Epithelial cell of esophagus (primary cell): ENCODE results near the gene FAM111A.
A peak's percentile ranks its signal among the peaks of the same experiment; 100 is the strongest.
"Not testable (repeated sequence)": the region's sequence is repeated elsewhere in the genome, so short reads cannot be mapped to it uniquely, and the experiment has no call there.

ENCODE experiments used
- DNase-seq: peaks from one replicate; pipeline ENCODE4 v3.0.0; 2010; ENCODE audit warnings: low read depth
- H3K4me3 ChIP-seq: 2 replicates; pipeline ENCODE4 v1.5.1; 2011; ENCODE audit warnings: mild to moderate bottlenecking, low read length, control low read depth
- TF ChIP-seq, protein P1 (sequence below): IDR thresholded peaks from 2 replicates; pipeline ENCODE4 v1.5.1; 2011; ENCODE audit warnings: low read depth, mild to moderate bottlenecking, low read length, control low read depth, inconsistent platforms; ENCODE audit not compliant: insufficient read depth; ENCODE audit errors: missing control alignments

The FAM111A gene, protein sequence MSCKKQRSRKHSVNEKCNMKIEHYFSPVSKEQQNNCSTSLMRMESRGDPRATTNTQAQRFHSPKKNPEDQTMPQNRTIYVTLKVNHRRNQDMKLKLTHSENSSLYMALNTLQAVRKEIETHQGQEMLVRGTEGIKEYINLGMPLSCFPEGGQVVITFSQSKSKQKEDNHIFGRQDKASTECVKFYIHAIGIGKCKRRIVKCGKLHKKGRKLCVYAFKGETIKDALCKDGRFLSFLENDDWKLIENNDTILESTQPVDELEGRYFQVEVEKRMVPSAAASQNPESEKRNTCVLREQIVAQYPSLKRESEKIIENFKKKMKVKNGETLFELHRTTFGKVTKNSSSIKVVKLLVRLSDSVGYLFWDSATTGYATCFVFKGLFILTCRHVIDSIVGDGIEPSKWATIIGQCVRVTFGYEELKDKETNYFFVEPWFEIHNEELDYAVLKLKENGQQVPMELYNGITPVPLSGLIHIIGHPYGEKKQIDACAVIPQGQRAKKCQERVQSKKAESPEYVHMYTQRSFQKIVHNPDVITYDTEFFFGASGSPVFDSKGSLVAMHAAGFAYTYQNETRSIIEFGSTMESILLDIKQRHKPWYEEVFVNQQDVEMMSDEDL

GRCh38 chr11:59142530-59143507, at the start of gene FAM111A:
Gene FAM111A, plus strand, starts transcription at chr11:59142856. Its CDS starts 6,017 bp downstream, at chr11:59148873.
- TF ChIP-seq, protein P1, sequence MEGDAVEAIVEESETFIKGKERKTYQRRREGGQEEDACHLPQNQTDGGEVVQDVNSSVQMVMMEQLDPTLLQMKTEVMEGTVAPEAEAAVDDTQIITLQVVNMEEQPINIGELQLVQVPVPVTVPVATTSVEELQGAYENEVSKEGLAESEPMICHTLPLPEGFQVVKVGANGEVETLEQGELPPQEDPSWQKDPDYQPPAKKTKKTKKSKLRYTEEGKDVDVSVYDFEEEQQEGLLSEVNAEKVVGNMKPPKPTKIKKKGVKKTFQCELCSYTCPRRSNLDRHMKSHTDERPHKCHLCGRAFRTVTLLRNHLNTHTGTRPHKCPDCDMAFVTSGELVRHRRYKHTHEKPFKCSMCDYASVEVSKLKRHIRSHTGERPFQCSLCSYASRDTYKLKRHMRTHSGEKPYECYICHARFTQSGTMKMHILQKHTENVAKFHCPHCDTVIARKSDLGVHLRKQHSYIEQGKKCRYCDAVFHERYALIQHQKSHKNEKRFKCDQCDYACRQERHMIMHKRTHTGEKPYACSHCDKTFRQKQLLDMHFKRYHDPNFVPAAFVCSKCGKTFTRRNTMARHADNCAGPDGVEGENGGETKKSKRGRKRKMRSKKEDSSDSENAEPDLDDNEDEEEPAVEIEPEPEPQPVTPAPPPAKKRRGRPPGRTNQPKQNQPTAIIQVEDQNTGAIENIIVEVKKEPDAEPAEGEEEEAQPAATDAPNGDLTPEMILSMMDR = peak; percentile 14
- peak; percentile 97 for DNase-seq
- H3K4me3 ChIP-seq = peak within 1 kb of the TSS; percentile 75

DNA sequence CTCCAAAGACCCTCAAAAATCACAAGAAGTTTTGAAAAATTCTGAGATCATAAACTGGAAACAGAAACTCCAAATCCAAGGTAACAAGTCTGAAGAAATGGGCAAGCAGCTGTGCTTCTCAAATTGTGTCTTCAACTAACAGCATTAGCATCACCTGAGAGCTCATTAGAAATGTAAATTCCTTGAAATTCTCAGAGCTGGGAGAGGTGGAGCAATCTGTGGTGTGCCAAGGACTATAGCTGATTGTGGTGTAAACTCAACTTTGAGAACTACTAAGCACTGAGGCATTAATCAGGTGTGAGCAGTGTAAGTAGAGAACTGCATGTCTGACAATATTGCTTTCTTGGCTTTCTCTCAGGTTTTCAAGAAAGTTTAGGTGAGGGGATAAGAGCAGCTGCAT, 49.1 kb upstream of the FAM111A start:
- not testable (repeated sequence) for DNase-seq, H3K4me3 ChIP-seq

DNA sequence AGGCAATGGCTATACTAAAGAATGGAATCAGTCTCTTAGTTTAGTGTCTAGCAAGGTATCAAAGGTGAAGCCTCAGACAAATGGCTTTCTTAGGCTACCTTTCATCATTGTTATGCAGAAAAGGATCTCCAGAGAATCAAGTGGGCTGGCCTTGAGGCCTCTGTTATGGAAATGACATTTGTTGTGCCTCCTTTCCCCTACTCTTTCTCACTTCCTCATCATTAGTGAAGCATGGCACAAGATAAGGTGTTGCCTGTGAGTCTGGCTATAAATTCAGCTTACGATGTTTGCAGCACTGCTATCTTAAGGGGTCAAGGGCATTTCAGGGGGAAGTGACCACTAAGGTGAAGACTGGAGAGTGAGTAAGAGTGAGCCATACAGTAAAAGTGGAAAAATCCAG, 47.4 kb upstream of the FAM111A start:
- not testable (repeated sequence) for H3K4me3 ChIP-seq, DNase-seq

DNA sequence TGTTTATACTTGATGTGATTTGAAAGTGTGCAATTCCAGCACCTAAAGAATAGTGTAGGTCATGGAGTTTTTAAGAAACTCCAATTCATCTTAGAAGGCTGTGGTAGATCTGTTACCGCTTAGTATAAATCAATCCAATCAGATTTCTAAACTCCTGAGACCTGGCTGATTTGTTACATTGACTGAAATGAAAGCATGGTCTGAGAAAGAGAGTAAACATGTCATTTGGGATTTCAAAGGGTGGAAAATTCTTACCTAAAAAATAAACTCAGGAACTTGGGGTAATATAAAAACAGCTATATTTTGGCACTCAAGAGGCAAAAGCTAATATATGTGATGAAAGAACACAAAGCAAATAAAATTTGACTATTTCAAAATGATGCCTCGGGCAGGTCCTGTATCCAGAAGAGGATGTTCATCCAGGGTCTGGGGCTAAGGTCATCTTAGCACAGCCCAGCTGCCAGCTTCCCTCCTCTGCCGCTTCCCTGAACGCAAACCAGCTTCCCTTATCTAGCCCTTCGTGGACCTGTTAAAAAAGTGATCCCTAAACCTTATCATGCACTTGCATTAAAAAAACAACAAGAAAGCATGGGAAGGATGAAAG, 46.6 kb upstream of the FAM111A start:
- not testable (repeated sequence) for H3K4me3 ChIP-seq

DNA sequence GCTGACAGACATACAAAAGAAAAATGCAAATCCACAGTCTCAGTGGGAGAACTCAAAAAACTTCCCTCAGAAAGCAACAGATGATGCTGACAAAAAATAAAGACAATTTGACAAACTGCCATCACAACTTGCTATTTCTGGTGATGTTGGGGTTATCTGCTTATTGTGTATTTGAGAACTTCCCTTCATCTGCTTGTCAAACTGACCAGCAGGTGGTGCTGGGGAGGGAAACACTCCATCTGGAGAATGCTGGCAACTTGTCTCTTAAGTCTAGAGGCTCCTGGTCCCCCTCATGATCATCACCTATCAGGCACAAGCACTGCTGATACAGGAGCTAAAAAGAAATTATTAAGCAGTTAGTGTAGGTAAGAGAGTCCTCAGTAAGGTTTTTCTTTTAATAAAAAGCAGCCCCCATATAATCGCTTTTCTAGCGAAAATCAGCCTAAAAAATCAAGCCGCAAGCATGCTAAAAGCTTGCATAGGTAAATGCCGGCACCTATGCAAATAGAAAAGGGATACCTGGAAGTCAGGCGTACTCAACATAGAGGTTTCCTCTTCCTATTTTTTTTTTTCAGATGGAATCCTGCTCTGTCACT, 45.4 kb upstream of the FAM111A start:
- TF ChIP-seq, protein P1 = peak; percentile 82
- H3K4me3 ChIP-seq = no peak overlapping the region
- DNase-seq = peak; percentile 73

More for the DNA sequence above, 46.6 kb upstream of the FAM111A start:
- DNase-seq = not testable (repeated sequence)

GRCh38 chr11:59097938-59098337, 44.7 kb upstream of the FAM111A start:
- DNase-seq, H3K4me3 ChIP-seq: not testable (repeated sequence)

GRCh38 chr11:59102259-59102765, 40.3 kb upstream of the FAM111A start:
- H3K4me3 ChIP-seq = peak overlapping the region; percentile 37
- peak; percentile 62 for DNase-seq
- TF ChIP-seq, protein P1 = peak; percentile 42
